GM21737 (cell line): ENCODE results near the gene APIP.

ENCODE experiments used
- ATAC-seq: cut with Tn5 transposase; IDR thresholded peaks from one replicate; pipeline ENCODE4 v1.9.1; 2021; ENCODE audit warnings: mild to moderate bottlenecking, moderate library complexity; ENCODE audit not compliant: unreplicated experiment

APIP gene, protein sequence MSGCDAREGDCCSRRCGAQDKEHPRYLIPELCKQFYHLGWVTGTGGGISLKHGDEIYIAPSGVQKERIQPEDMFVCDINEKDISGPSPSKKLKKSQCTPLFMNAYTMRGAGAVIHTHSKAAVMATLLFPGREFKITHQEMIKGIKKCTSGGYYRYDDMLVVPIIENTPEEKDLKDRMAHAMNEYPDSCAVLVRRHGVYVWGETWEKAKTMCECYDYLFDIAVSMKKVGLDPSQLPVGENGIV

DNA sequence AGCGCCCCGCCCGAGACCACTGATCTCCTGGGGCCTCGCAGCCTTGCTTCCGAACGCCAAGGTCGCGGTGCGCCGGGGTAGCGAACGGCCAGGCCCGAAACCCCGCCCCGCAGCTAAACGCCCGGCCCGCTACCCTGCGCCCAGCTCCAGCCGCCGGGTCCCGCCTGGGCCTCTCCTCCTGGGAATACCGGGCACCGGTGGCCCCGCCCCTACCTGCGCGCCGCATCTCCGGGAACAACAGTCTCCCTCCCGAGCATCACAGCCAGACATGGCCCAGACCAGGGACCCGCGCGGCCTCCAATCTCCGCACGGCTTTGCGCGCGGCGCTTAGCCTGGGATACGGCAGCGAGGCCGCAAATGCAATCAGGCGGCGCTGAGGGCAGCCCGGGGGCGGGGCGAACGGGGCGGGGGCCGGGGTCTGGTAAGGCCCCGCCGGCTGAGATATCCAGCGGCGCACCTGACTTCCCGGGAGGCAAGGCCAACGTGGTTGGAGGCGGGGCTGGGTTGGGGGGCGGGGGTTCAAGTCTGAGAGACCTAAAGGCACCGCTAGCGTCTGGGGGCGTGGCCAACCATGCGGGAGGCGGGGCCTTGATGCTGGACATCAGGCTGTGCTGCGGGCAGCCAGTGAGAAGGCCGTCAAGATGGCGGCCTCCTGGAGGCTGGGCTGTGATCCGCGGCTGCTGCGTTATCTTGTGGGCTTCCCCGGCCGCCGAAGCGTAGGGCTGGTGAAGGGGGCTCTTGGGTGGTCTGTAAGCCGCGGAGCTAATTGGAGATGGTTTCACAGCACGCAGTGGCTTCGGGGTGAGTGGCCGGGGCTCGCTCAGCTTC lies at the start of gene APIP, which contains the start of gene PDHX:
Gene APIP (minus strand): TSS at position 365 of the 828 bp plus-strand sequence. CDS start 95 bp downstream, at position 270.
Gene PDHX (plus strand): TSS at position 604 of the 828 bp plus-strand sequence. CDS start 38 bp downstream, at position 642.
- peak; percentile 94 for ATAC-seq

DNA sequence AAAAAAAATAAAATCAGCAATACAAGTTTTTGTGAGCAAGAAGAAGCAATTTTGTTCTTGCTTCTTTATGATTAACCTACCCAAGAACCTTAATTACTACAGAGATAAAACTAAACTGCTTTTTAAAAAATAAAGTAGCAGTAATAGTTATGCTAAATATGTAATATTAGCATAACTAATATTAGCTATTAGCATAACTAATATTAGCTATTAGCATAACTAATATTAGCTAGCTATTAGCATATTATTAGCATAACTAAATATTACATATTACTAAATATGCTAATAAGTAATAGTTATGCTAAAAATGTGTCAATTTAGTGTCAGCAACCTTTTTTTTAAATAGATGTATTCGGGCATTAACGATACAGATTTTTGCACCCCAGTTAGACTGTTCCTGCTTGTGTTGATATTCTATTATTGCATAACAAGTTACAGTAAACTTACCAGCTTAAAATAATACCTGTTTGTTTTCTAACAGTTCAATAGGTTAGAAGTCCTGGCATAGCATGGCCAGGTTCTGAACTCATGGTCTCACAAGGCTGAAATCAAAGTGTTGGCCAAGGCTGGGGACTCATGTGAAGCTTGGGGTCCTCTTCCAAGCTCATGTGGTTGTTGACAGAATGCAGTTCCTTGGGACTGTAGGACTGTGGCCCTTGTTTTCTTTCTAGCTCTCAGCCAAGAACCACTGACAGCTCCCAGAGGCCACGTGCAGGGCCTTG lies 48.6 kb upstream of the APIP start:
- no peak for ATAC-seq

DNA sequence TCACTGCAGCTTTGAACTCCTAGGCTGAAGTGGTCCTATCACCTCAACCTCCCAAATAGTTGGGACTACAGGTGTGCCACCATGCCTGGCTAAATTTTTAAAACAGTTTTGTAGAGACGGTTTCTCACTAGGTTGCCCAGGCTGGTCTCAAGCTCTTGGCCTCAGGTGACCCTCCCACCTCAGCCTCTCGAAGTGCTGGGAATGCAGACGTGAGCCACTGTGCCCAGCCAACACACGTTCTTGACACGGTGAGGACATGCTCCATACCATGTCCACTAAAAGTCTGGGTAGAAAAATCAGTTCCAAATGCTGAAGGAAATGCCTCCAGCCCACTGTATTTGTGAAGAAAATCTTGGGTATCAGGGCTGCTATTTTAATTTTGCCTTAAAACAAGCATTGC lies 47.2 kb upstream of the APIP start:
- no peak for ATAC-seq

DNA sequence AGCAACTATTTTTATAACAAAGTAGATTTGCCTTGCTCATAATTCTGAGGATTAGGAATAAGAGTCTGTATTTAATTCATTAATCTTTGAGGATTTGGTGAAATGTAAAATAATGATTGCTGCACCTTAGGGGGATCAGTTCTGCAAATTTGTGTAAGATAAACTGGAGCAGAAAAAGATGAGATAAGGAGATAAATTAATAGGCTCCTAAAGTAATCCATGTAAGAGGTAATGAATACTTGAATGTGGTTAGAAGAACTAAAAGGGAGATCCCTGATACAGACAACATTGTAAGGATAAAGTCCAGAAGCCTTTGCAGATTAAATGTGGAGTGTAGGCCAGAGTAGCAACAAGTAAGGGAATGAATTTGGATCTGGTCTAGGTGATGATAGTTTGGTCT lies 45.9 kb upstream of the APIP start:
- ATAC-seq: no peak

DNA sequence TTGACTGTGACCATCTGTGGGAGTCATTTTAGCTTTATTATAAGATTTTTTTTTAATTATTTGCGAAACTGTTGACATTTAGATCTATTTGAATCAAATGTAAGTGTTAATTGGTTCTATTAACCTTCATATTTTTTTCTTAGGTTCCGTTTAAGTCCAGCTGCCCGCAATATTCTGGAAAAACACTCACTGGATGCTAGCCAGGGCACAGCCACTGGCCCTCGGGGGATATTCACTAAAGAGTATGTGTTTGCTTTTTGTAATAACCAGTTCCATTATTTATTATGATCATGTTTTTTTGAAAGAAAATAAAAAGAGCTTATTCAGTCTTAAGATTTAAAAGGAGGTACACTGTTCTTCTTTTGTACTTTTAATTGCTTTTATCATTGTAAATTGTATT lies 44.1 kb upstream of the APIP start:
- ATAC-seq: no peak

DNA sequence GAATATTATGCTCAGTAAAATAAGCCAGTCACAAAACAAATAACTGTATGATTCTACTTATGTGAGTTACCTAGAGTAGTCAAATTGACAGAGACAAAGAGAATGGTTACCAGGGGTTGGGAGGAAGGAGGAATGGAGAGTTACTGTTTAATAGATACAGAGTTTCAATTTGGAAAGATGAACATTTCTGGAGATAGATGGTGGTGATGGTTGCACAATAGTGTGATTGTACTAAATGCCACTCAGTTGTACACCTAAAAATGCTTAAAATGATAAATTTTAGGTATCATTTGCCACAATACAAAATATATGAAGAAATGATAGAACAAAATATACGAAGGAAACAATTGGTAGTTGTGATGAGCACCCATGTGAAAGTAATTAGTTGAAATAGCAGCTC lies 43.6 kb upstream of the APIP start:
- no peak for ATAC-seq

DNA sequence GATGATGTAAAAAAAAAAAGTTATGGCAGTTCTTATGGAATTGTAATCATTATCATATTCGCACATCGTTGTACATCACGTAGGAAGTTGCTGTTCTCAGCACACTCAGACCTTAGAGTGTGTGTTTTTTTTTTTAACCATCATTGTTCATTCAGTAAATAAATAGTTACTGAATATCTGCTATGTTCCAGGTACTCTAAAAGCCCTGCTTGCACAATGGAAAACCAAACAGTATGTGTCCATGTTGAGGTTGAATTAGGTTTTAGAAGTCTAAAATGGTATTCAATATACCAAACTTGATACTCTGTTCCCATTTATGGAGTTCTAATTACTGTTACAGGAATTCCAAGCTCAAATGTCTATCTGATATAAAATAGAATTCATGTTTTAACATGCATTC lies 41.4 kb upstream of the APIP start:
- no peak for ATAC-seq

DNA sequence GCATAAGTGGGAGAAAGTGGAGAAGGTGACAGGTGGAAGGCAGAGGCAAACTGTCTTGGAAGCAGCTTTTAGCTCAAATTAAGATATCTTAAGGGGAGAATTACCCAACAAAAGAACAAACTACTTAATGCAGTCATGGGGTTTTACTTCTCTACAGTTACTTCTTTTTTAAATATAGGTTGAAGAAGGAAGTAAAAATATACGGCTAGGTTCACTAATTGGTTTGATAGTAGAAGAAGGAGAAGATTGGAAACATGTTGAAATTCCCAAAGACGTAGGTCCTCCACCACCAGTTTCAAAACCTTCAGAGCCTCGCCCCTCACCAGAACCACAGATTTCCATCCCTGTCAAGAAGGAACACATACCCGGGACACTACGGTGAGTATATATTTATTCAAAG lies 41.0 kb upstream of the APIP start:
- ATAC-seq: no peak

DNA sequence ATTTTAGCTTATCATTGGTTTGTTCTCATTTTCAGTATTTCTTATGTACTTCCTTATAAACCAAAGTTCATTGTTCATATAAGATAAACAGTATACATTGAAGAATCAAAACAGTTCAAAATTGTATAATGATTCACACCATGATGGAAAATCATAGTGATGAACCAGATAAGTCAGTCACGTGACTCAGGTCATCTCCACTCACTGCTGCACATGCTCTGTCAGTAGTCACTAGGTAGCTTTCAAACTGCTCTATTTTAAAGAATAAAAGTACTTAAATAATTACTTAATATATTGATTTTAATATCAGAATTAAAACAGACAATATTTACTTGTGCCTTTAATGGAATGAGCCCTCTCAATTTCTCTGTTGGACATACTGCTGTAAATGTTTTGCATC lies 37.8 kb upstream of the APIP start:
- ATAC-seq: no peak

DNA sequence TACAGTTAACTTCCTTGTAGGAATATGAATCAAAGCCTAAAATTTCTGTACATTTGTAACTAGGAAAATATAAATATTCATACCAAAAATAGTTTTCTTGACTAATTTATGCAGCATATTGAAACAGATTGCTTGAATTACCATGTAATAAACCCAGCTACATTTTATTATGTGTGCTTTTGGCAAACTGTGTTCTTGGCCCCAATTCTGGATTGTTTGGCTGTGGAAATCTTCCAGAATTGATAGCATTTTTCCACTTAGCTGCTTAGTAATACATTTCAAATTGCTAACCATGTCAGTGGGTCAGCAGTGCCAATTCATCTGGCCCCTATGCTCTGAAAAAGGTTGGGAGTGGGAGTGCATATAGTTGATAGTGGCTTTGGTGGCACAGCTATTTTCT lies 32.5 kb upstream of the APIP start:
- no peak for ATAC-seq

DNA sequence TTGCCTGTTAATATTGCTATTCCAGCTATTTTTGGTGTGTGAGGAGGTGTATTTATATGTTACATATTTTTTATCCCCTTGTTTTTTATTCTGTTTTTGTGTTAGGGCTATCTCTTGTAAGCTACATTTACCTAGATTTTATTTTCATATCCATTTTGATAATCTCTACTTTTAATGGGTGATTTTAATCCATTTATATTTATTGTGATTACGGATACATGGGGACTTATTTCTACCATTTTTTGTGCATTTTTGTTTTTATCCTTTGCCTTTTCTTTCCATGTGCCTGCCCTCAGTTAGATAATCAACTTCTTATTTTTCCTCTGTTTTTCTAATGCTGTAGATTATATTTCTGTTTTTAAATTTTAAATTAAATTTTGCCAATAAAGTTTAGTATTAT lies 28.5 kb upstream of the APIP start:
- ATAC-seq: no peak

DNA sequence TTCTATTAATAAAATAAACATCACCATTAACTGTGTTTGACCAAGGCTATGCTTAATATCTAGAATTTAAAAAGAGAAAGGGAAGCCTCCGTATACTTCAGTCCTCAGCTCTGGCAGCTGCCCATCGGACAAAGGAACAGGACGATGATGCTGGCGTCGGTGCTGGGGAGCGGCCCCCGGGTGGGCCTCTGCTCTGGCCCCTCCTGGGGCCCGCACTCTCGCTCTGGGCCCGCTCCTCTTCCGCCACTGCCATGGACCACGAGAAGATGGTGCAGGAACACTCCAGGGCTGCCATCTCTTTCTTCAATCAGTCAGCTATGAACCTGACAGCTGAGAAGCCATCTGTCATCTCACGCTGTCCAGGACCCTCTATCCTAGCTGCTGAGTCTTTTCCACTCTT lies 25.5 kb upstream of the APIP start:
- ATAC-seq: no peak

DNA sequence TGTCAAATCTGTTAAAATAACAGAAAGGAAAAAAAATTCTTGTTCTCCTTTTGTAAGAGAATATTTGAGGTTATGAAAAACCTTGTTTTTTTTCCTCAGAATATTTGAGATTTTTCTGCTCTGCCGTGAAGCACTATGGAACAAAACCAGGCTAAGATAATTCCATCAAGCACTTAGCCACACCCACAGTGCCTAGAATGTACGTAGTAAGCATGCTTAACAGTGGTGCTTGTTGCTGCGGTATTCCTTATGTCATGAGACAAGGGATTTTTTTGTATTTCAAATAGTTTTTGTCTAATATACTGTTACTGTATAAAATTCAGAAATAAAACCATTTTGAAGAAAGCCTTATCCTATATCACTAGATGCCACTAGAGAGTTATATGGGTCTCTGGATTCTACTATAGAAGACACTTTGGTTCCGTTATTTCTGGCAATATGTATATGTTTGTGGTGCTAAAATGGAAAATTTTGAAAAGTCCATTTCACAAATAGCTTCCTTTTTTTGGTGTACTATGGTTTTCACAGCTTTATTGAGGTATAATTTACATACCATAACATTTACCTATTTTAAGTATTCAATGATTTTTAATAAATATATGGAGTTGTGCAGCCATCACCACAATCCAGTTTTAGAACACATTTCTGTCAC lies 24.0 kb upstream of the APIP start:
- ATAC-seq: no peak

DNA sequence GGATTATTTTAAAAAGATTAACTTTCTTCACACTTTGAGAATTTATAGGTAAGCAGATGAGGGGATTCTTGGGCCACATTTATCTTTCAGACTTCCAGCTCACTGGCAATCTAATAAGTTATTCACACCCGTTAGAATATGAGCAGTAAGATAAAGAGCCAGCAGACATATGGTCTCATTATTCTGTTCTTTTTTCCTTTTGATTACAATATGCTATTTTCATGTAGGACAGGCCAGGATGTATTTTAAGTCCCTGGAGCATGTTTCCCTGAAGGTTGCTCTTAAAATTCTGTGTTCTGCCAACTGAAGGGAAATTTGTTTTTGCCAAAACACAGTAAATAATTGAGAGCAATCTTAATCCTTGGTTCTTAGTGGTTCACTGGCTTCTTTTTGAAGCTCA lies 22.4 kb upstream of the APIP start:
- no peak for ATAC-seq

DNA sequence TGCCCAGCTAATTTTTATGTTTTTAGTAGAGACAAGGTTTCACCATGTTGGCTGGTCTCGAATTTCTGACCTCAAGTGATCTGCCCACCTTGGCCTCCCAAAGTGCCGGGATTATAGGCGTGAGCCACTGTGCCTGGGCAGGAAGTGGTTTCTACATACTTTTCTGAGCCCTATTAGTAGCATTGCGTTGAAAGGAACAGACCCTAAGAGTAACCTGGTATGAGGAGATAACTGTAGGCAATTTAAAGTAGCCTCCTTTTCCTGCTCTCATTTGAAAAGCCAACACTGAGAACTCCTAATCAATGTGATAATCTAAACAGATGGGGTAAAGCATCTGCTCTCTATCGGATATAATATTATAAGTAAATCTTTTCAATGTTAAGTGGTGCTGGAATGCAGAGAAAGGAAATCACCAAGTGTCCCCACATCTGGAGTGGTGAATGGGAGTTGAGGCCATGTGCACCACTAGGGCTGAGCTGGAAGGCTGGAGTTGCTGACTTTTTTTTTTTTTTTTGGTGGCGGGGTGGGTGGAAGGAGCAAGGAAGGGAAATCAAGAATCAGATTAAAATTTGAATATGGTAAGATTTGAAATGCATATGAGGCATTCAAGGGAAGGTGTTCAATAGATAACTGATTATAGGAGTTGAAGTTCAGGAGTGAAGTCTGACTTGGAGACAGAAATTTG lies 20.9 kb upstream of the APIP start:
- ATAC-seq: no peak

DNA sequence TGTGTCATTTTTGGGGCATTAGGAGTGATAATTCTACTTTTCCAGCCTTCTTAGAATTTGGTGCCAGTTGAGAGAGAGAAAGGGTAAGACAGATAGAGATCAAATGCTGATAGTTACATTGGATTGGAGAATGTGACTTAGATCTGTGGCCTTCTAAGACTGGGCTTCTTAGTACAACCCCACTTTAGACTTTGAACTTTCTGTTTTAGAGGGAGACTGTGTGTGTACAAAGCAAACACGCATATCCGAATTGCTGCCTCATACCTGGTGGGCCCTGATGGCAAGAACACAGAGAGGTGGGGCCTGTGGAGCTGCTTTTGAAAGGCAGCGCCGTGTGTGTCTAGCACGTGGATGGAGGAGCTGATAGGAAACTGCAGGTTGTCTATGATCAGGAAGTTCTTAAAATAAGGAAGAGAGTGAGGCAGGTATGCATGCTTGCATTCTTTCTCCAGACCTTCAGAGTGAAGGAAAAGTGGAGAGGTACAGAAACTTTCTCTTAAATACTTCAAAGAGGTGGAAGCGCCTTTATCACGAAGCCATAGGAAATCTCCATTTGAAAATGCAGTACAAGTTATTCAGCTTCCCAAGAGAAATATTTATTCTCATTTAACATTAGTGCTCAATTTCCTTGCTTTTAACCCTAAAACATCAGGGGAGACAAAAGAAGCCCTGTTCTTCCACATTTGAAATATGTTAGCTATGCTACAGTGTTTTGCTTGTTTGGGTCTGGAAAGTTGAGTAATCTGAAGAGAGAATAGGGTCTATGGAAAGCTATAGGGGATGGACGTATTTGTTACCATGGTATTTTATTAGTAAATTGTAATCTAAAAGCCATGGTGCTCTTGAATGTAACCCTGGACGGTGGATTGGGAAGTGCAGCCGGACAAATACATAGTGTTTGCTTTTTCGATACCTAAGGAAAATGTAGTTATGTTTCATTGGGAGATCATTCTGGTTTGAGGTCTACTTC lies 13.9 kb upstream of the APIP start:
- ATAC-seq: no peak

DNA sequence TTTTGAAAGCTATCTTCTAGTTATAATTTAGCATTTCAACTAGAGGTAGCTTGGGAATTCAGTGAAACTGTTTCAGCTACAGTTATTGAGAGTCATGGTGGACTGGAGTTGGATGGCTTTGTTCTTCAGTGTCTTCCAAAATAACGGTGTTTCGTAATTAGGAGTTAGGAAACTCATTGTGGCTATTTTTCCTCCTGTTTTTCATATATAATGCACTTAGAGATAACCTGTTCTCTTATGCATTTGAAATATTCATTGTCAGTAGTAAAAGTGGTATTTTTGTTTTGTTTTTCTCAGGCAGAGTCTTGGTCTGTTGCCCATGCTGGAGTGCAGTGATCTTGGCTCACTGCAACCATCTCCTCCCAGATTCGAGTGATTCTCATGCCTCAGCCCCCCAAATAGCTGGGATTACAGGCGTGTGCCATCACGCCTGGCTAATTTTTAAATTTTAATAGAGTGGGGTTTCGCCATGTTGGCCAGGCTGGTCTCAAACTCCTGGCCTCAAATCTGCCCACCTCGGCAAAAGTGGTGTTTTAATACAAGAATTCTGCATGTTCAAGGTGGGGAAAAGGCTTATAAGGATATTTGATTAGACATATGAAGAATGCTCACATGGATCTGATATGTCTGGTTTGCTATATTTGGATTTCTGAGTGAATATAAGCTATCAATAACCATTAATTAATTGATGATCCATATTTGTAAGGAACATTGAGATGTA lies 12.9 kb upstream of the APIP start:
- no peak for ATAC-seq

DNA sequence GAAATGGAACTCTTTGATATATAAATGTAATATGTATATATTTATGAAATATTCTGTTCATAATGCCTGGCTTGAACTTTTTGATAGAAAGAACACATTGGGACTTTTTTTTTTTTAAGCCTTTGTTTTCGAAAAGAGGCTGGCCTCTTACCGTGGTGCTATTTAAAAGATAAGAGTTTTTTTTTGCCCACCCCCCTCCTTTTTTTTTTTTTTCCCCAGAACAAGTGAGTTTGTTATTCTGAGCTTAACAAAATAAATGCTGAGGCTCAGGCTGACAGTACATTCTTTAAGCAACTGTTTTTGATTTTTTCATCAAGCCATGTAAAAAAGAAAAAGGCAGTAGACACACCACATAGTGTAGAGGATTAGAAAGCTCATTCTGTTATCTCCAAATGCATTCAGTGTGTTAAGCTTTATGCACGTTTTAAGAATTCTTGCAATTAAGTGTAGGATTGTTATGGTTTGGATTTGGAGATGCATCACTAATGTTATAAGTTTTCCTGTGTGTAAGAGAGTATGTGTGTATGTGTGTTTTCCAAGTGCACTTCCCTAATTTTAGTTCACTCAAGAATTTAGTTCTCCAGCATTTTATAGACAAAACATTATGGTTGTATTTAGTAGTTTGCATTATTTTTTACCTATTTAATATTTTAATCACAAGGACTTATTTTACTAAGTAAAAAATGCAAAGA lies 12.2 kb upstream of the APIP start:
- no peak for ATAC-seq

DNA sequence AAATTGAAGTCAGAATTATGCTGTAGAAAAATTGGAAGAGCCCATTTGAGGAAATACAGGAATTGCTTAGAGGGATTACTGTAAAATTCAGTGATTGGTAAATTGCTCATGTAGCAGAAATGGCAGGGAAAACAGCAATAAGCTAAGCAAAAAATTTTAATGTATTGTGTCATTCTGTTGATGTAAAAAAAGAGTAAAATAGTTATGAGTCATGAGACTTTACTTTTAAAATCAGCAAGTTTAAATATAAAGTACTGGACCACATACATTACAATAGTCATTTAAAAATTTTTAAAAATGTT lies 10.6 kb upstream of the APIP start:
- ATAC-seq: no peak
